Fibroblast of pulmonary artery (primary cell): Measurements from ENCODE around the gene CALM1.
A peak's percentile ranks its signal among the peaks of the same experiment; 100 is the strongest.

Source experiments
- DNase-seq: peaks from one replicate; pipeline ENCODE4 v3.0.0-alpha.2; 2010; ENCODE audit warnings: low read depth
- H3K4me3 ChIP-seq: replicated peaks from 2 replicates; pipeline ENCODE4 v1.5.1; 2011; ENCODE audit warnings: low read depth, mild to moderate bottlenecking, control low read depth, low read length, moderate library complexity
- TF ChIP-seq, protein P1 (sequence below): IDR thresholded peaks from 2 replicates; pipeline ENCODE4 v1.5.1; 2011; ENCODE audit warnings: mild to moderate bottlenecking, control low read depth, low read length, inconsistent platforms; ENCODE audit errors: missing control alignments

Gene CALM1

GRCh38 chr14:90397425-90398314, 841 bp downstream of the CALM1 start:
- TF ChIP-seq, protein P1, sequence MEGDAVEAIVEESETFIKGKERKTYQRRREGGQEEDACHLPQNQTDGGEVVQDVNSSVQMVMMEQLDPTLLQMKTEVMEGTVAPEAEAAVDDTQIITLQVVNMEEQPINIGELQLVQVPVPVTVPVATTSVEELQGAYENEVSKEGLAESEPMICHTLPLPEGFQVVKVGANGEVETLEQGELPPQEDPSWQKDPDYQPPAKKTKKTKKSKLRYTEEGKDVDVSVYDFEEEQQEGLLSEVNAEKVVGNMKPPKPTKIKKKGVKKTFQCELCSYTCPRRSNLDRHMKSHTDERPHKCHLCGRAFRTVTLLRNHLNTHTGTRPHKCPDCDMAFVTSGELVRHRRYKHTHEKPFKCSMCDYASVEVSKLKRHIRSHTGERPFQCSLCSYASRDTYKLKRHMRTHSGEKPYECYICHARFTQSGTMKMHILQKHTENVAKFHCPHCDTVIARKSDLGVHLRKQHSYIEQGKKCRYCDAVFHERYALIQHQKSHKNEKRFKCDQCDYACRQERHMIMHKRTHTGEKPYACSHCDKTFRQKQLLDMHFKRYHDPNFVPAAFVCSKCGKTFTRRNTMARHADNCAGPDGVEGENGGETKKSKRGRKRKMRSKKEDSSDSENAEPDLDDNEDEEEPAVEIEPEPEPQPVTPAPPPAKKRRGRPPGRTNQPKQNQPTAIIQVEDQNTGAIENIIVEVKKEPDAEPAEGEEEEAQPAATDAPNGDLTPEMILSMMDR, result no peak
- H3K4me3 ChIP-seq, result peak overlapping the region; percentile 97
- peak; percentile 29 for DNase-seq

GRCh38 chr14:90398315-90398839, 1.5 kb downstream of the CALM1 start:
- peak; percentile 29 for DNase-seq

DNA sequence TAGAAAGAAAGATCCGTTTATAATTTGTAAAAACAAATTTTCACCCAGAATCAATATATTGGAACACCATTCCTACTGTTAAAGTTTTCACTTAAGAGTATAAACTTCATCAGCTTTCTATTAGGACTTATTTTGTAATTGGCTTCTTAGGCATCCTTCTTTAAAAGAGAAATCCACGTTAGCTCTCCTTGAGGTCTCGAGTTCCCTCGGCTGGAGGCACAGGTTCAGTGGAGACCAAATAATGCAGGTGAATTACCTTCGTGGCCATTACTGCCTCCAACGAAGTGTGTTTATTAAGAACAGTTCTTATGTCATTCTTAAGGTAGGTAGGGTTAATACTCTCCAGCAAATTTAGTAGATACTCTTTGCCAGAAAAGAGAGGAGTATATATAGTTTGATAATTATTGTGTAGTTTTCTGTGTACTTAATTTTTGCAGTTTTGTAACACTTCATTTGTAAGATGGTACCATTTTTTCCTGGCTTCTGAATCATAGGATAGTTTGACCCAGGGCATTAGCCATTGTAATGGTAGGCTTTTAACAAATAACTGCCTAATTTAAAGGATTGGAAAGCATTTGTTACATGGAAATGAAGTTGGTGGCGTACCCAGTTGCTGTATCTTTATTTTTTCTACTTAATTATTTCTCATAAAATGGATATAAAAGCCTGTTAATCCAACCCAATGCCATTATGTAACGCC, 2.2 kb downstream of the CALM1 start:
- peak overlapping the region; percentile 97 for H3K4me3 ChIP-seq
- no peak for DNase-seq
- TF ChIP-seq, protein P1, result no peak

More at GRCh38 chr14:90398315-90398839, 1.5 kb downstream of the CALM1 start:
- H3K4me3 ChIP-seq, result peak overlapping the region; percentile 97
- TF ChIP-seq, protein P1, result no peak

DNA sequence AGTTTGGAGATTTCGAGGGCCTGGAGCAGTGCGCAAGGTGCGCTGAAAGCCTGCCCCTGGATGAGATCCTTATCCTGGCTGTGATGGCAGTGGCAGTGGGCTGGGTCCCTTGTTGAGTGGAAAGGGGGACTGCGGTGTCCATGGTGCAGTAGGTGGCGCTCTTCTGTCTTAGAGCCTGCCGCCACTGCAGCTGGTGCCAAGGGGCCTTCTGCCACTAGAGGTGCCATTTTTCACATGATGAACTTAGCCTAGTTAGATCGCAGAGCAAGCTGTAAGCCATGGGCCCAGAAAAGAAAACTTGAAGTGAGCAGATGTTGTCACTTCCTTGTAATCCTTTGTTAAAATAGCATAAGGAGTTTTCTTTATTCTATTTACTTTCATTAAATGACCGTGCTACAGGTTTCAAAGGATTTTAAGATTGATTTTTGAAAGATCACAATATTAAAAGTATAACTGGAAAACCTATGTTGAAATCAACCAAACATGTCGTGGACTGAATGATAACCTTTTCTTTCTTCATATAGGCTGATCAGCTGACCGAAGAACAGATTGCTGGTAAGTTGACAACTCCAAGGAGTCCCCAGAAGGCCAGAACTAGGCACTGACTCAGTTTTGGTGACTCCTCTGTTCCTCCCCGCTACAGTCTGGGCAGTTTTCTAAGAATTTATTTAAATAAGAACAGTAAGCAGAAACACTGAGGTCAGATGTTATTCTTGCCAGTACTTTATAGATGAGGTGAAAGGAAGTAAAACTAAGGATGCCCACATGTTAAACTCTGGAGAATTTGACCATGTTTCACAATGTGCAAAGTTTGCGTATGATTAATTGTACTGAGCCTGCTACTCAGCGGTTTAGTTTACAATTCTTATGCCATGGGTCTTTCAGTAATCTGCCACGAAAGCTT, 3.0 kb downstream of the CALM1 start:
- H3K4me3 ChIP-seq, result no peak overlapping the region
- TF ChIP-seq, protein P1, result no peak
- DNase-seq, result peak; percentile 92

- no peak overlapping the region for H3K4me3 ChIP-seq
- no peak for DNase-seq
- TF ChIP-seq, protein P1, result no peak
These were observed 4.2 kb downstream of the CALM1 start for GRCh38 chr14:90400904-90401561.

DNA sequence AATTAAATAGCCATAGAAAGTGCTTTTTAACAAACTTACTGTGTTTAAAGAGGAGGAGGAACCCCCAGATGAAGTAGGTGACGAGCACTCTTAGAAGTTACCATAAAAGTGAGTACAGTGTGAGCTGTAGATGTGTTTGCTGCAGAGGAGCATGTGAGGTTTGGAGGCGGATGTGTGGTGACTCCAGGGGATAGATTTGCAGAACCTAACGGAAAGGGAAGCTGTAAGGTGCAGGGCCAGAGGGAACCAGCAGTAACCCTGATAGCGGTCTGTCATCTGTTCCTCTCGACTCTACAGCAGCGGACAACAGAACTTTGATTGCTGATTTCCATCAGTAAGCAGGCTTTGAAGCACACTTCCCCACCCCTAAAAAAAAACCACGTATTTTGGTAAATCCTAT, 5.2 kb downstream of the CALM1 start:
- no peak overlapping the region for H3K4me3 ChIP-seq
- TF ChIP-seq, protein P1, result no peak

More for the DNA sequence above, 5.2 kb downstream of the CALM1 start:
- DNase-seq, result no peak
